Tibial nerve (tissue), 4 donors: ENCODE data around the gene IKZF1.

Source experiments
- EP300 ChIP-seq, 2 donors: sonication (generic); formaldehyde crosslinking; IDR thresholded peaks; one replicate each; pipeline ENCODE4 v1.6.1; 2017; ENCODE audit warnings: antibody characterized with exemption in 2 of 2, mild to moderate bottlenecking in 1 of 2
- POLR2A ChIP-seq, 2 donors: fragments of 450-650 bp; IDR thresholded peaks; one replicate each; pipeline ENCODE4 v1.6.1; 2017; ENCODE audit warnings: antibody characterized with exemption in 2 of 2, mild to moderate bottlenecking in 2 of 2, moderate library complexity in 2 of 2
- TF ChIP-seq, protein P1 (sequence below), 5 experiments: fragments of 200-600 bp in 3 of 5; fragments of 450-650 bp in 2 of 5; sonication (generic) in 3 of 5; IDR thresholded peaks; one replicate each; pipeline ENCODE4 v1.5.1; 2016 to 2019; ENCODE audit warnings: antibody characterized with exemption in 5 of 5, mild to moderate bottlenecking in 3 of 5, moderate library complexity in 2 of 5

DNA sequence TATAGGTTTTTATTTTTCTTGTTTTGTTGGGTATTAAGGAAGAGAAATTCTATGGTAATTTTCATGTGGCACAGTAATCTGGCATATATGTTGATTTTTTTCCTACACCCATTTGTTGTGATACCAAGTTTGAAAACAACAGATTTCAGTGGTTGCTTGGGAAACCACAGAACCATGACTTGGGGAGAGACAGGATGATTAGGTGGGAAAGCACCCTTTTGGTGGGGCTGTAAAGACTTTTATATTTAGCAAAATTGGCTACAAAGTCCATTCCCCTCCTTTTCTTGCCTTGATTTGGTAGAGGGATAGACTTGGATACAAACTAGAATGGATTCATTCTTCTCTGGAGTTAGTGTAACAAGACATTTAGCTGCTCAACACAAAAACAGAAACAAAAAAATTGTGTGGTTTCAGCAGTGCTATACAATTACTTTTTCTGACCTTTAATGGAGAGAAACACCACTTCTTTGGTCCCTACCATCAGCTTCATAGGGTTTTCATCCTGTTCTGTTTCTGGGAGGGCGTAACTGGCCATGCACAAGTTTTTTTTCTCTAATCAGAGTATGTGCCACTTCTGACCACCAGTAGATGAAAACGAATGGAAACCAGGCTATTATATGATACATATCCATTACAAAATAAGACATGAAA lies 92.9 kb downstream of the IKZF1 start:
- TF ChIP-seq, protein P1, sequence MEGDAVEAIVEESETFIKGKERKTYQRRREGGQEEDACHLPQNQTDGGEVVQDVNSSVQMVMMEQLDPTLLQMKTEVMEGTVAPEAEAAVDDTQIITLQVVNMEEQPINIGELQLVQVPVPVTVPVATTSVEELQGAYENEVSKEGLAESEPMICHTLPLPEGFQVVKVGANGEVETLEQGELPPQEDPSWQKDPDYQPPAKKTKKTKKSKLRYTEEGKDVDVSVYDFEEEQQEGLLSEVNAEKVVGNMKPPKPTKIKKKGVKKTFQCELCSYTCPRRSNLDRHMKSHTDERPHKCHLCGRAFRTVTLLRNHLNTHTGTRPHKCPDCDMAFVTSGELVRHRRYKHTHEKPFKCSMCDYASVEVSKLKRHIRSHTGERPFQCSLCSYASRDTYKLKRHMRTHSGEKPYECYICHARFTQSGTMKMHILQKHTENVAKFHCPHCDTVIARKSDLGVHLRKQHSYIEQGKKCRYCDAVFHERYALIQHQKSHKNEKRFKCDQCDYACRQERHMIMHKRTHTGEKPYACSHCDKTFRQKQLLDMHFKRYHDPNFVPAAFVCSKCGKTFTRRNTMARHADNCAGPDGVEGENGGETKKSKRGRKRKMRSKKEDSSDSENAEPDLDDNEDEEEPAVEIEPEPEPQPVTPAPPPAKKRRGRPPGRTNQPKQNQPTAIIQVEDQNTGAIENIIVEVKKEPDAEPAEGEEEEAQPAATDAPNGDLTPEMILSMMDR (IDR thresholded peaks at IDR 0.05) = no peak
- TF ChIP-seq EP300 (IDR thresholded peaks at IDR 0.05) (no peak), POLR2A (IDR thresholded peaks at IDR 0.05) (no peak)
